ENCODE data around the gene PXMP2.
A peak's percentile ranks its signal among the peaks of the same experiment; 100 is the strongest.
"Not testable (repeated sequence)": the region's sequence is repeated elsewhere in the genome, so short reads cannot be mapped to it uniquely, and the experiment has no call there.

PXMP2 gene

GRCh38 chr12:132660052-132660451, 27.3 kb upstream of the PXMP2 start:
- DNase-seq (ENCODE audit: low spot score) = no peak

DNA sequence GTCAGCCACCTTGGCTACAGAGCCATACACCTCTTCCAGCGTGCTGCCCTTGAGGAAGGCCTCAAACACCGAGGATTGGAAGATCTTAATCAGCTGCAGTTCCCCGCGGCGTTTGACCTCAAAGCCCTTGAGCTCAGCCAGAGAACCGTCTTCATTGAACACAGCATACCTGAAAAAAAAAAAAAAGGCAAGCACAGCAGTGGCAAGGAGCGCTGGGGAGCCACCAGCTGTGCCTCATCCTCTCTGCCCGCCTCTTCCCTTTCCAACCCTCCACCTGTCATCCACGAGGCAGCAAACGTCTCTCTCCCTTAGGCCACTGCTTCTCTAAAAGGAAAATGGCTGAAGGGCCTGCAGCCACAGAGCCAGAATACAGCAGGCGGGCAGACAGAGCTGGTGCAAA, 26.4 kb upstream of the PXMP2 start:
- DNase-seq (ENCODE audit: low spot score) = no peak

- DNase-seq (ENCODE audit: low spot score) = no peak
Observed at GRCh38 chr12:132661972-132662371, 25.4 kb upstream of the PXMP2 start.

DNA sequence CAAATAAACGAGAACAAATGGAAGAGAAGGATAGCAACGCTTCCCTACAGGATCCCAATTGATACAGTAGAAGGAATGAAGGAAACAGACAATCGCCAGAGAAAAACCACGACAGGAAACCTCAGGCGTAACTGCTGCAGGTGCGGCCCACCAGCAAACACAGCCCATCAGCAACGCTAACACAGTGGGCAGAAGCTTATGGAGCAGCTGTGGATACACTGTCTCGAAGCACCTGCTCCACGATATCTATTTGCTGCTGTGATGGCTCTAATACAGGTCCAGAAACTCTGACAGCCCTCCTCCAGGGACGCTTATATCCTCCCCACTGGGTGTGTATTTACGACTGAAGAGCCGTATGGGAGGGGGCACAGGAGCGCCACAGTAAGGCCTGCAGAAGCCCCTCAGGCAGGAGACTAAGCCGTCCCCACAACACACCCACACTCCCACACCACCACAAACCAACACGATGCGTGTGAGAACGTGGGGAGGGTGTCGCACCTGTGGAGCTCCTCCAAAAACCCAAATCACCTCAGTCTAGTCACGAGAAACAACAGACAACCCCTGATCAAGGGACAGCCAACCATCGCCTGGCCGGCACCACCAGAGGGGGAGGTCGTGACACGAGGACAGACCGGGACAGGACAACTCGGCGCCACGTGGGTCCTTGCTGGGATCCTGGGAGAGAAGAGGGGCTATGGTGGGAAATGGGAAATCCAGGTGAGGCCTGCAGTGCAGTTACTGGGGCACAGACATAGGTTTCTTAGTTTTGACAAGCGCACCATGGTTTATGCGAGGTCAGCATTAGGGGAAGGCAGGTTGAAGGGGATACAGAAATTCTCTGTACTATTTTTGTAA, 24.3 kb upstream of the PXMP2 start:
- DNase-seq (ENCODE audit: low spot score) = no peak

DNA sequence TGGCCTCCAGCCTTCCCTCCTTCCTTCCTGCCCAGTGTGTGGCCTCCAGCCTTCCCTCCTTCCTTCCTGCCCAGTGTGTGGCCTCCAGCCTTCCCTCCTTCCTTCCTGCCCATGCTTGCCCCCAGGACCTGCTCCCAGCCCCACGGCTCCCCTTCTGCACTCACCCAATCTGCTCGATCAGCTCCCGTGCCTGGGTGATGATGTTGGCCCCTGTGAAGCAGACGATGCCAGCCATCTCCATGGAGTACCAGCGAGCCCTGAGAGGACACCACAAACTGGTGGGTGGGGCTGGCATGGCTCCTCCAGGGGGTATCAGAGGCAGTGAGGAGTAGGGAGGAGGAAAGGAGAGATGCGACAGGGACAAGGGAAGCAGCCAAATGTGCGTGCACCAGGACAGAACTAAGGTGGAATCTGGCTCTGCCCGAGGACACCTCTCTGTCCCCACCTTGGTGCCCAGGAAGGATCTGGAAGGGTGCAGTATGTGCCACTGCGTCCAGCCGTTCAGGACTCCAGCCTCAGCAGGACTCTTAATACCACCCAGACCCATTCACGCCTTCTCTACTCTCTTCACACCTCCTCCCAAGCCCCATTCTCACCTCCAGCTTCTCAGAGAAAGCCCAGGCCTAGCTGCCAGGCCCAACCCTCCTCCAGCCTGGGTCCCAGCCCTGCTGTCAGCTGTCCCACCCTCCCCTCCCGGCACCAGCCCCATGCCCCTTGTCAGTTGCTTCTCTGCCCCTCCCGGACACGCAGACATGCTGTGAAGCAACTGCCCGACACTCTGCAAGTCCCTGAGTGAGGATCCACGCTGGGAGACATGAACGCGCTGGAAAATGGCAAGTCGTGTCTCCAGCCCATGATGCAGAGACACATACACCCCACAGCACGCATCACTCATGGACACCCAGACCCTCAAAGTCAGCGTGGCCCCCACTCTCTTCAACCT, 22.9 kb upstream of the PXMP2 start:
- no peak for DNase-seq (ENCODE audit: low spot score)

GRCh38 chr12:132665149-132665491, 22.3 kb upstream of the PXMP2 start:
- DNase-seq (ENCODE audit: low spot score) = no peak

DNA sequence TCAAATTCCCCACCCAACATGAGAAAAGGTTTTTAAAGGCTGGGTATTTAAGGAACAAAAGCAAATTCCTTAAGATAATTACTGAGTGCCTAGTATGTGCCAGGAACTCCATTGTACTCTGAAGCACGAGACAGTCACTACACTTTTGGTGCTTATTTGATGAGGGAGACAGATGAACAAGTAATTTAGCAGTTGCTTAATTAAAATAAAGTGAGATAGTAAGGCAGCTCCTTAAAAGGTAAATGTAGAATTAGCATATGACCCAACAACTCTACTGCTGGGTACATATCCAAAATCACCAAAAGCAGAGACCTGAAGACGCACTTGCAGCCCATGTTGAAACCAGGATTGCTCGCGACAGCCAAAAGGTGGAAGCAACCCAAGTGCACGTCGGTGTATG, 21.6 kb upstream of the PXMP2 start:
- no peak for DNase-seq (ENCODE audit: low spot score)

GRCh38 chr12:132668191-132669088, 18.9 kb upstream of the PXMP2 start:
- no peak for DNase-seq (ENCODE audit: low spot score)

DNA sequence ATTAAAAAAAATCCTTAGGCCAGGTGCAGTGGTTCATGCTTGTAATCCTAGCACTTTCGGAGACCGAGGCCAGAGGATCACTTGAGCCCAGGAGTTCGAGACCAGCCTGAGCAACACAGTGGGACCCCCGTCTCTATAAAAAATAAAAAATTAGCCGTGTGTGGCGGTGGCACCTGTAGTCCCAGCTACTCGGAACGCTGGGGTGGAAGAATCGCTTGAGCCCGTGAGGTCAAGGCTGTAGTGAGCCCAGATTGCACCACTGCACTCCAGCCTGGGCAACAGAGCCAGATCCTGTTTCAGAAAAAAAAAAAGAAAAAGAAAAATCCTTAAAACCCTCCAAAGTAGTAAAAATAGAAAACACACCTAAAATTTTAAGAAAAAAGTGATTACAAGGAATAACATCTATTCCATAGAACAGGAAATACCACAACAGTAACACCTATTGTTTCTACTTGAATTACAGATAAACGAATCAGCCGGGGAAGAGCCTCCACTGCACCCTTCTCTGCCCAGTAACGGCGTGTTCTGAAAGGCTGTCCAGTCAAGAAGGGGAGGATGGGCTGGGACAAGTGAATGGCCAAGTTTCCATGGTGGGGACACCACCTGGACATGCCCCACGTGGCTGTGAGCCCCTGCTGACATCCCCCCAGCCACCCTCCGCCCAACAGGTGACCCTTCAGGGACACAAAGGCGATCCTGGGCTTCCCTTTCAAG, 18.1 kb upstream of the PXMP2 start:
- no peak for DNase-seq (ENCODE audit: low spot score)

DNA sequence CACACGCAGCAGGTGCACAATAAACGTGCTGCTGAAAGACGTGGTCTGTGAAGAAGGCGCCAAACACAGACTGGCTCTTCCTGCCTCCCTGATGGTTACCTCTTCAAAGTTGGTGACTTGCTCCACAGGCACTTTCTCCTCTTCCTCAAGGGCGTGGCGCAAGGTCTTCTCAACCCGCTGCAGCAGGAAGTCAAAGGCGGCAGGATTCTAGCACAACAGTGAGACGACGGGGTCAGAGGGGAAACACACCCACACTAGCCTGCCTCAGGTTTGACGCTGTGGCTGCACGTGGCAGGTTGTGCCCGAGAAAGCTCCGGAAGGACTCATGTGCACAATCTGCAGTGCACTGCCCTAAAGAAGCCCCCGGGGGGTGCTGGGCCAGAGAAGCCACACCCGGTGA, 15.3 kb upstream of the PXMP2 start:
- DNase-seq (ENCODE audit: low spot score) = no peak

DNA sequence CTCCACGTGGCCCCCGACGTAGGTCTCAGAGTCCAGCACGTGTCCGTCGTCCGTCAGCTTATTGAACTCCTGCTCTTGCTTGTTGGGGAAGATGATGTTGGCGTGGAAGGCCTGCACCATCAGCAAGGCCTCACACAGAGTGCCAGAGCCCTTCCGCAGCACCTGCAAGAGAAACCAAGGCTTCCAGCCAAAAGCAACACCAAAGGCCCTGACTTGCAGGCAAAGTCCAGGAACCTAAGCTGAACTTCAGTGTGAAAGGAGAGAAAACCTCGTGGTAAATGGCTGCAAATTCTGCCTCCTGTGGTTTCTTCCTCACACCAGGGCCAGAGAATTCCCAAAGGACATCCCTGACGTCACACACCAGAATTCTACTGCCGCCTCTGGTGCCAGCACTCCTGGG, 14.7 kb upstream of the PXMP2 start:
- no peak for DNase-seq (ENCODE audit: low spot score)

DNA sequence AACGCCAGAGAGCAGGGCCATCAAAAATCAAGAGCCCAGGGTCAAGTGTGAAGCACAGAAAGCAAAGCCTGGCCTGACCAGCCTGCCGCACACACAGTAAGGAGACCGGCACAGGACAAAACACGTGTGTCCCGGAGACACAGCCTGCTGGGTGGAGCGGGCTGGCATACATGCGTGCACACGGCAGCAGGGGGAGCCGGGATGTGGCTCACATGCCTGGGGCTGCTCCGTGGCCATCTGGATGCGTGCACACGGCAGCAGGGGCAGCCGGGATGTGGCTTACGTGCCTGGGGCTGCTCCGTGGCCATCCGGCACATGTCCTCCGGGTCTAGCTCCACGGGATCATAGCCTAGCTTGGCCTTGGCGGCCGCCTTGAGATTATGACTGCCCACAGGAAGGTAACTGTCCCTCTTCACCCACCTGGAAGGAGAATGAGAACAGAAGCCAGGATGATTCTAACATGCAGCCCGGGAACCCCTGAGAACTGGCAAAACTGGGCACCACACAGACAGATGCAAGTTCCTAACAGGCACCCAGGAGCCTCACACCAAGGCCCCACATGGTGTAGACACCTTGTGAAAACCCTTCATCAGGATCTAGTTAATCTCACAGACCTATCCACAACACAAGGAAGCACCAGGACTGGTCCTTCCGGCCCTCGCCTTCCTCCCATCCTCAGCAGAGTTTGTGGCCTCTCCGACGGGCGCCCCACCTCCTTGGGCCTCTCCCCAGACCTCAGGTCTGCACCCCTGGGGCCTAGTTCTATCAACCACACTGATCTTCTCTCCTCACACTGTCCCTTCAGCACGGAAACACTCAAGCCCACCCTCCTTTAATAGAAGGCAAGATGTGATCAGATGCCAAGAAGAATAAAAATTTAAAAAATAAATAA, 13.9 kb upstream of the PXMP2 start:
- no peak for DNase-seq (ENCODE audit: low spot score)

- no peak for DNase-seq (ENCODE audit: low spot score)
Observed at GRCh38 chr12:132674561-132674960, 12.8 kb upstream of the PXMP2 start.

DNA sequence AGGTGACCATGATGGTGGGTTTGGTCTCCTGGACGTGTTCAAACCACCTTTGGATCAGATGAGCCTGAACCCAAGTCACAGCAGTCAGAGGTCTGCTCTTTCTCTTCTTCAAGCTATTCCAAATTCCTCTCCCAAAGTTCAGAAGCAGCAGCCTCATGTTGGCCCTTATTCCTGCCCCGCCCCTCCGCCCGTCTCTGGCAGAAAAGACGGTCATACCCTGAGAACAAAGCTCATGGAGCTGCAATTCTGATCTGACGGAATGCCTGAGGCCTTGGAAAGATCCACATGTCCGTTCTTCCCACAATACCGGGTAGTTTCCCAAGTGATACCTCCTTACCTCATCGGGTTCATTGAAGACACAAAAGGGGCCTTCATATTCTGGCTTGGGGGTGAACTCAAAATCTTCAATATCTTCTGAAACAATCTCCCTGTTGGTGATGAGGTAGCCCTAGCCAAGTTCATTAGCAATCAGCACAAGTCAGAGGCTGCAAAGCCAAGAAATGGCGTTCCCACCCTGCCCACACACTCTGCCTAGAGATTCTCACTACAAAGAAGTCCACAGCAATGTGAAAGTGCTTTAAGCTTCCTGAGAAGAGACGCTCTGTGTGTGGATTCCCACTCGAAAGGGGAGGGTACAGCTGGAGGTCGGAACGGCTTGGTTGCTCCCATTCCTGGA, 11.5 kb upstream of the PXMP2 start:
- no peak for DNase-seq (ENCODE audit: low spot score)

- no peak for DNase-seq (ENCODE audit: low spot score)
Observed at GRCh38 chr12:132677492-132677891, 9.9 kb upstream of the PXMP2 start.

DNA sequence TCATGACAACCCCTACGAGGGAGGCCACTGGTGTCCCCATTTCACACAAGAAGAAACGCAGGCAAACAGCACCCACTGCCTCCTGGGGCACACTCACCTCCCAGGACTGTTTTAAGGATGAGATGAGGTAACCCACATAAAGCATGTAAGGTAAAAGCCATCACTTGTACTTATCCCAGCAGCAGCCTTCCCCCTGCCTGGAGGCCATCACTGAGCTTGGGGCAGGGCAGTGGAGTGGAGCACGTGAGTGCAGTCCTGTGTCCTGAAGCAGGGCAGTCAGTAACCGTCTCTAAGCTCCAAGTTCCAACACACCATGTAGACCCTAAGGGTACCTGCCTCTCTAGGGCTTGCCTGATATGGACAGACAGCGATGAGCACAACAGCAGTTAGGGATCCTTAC, 2.0 kb upstream of the PXMP2 start:
- no peak for DNase-seq (ENCODE audit: low spot score)

GRCh38 chr12:132686825-132687210, 569 bp upstream of the PXMP2 start:
- DNase-seq (ENCODE audit: low spot score) = no peak

DNA sequence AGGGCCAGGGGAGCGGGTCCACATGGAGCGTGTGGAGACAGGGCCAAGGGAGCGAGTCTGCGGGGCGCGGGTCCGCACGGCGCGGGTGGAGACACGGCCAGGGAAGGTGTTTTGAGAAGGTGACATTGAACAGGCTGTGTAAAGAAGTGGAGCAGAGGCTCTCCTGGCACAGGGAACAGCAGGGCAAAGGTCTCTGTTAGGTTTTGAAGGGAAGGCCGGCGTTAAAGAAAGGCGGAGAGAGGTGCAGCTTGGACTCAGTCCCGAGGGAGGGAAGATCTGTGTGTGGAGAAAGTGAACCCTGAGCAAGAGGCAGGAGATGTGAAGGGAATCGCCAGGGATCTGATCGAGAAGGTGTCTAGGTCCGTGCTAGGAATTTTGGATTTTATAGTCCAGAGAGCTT, 1.8 kb downstream of the PXMP2 start:
- DNase-seq (ENCODE audit: low spot score) = peak; percentile 56

DNA sequence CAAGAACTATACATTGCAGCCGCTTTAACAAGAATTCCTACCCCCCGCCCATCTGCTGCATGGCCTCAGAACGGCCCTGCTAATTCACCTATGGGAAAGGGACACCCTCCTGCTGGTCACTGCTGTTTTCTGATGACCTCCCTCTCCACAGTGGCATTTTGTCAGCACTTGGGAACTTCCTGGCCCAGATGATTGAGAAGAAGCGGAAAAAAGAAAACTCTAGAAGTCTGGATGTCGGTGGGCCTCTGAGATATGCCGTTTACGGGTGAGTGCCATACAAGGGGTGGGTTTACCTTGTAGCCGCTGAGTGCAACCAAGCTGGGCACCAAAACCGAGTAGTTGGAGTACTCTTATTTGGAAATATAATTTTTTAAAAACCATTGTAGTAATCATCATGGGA, 2.7 kb downstream of the PXMP2 start:
- DNase-seq (ENCODE audit: low spot score) = no peak

DNA sequence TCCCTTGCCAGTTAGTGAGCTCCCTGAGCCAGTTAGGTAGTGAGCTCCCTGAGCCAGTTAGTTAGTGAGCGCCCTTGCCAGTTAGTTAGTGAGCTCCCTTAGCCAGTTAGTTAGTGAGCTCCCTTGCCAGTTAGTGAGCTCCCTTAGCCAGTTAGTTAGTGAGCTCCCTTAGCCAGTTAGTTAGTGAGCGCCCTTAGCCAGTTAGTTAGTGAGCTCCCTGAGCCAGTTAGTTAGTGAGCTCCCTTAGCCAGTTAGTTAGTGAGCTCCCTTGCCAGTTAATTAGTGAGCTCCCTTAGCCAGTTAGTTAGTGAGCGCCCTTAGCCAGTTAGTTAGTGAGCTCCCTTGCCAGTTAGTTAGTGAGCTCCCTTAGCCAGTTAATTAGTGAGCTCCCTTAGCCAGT, 4.6 kb downstream of the PXMP2 start:
- DNase-seq (ENCODE audit: low spot score) = not testable (repeated sequence)

All from cerebellar cortex (tissue), 1 donor.